ENCODE measurements around the gene IMMP2L. TPM values are rescaled to one million over a fixed set of nuclear protein-coding genes. Genes with fewer than 3 reads are reported as not detected.

IMMP2L gene
- total RNA-seq, 4 donors from 2014 or later: 2.6 to 69.1 (median 34.7) TPM

DNA sequence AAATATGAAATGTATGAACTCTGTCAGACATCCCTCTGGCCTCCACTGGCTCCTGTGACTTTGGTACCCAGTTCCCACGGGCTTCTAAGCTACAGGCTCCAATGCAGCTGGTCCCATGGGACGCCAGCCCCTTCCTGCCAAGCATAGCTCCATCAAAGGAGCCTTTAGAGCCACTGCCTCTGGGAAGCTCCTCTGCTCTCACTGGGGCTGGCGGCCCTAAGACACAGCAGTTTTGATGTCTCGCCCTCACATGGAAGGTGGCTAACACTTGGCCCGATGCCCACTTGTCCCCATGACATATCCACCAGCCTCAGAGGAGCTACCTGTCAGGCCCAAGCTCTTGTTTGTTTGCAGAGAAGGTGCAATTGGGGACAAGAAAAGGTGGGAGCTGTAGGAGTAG lies 925.0 kb downstream of the IMMP2L start:
- no peak for TF ChIP-seq POLR2A (IDR thresholded peaks at IDR 0.05)
- TF ChIP-seq, protein P1, sequence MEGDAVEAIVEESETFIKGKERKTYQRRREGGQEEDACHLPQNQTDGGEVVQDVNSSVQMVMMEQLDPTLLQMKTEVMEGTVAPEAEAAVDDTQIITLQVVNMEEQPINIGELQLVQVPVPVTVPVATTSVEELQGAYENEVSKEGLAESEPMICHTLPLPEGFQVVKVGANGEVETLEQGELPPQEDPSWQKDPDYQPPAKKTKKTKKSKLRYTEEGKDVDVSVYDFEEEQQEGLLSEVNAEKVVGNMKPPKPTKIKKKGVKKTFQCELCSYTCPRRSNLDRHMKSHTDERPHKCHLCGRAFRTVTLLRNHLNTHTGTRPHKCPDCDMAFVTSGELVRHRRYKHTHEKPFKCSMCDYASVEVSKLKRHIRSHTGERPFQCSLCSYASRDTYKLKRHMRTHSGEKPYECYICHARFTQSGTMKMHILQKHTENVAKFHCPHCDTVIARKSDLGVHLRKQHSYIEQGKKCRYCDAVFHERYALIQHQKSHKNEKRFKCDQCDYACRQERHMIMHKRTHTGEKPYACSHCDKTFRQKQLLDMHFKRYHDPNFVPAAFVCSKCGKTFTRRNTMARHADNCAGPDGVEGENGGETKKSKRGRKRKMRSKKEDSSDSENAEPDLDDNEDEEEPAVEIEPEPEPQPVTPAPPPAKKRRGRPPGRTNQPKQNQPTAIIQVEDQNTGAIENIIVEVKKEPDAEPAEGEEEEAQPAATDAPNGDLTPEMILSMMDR (IDR thresholded peaks at IDR 0.05): no peak
- Histone ChIP-seq H3K9me3 (no peaks in the 10 kb centered on the region), H3K27me3 (no peaks in the 10 kb centered on the region), H3K4me1 (no peaks in the 10 kb centered on the region), H3K4me3 (no peak overlapping the region), H3K27ac (no peak overlapping the region), H3K36me3 (no peaks in the 10 kb centered on the region)
- DNase-seq: no peak
- intact Hi-C loops (cut with DNase I; ENCODE audit: low total_unique reads): no loop called here

DNA sequence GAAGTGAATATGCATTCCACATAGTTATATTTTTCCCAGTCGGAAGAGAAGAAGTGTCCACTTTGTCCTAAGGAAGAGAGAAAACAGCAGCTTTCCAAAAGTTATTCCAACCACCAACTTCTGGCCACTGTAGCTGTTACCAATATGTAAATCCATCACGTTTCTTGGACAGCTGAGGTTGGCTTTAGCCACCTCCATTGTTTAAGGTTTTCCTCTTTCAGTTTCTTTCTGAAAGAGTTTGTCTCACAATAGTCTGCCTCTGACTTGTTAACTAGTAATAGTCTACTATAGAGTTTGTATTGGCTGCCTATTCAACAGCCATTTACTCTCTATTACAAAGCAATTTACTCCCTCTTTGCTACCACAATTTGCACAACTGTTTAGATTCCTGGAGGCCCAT lies 929.0 kb downstream of the IMMP2L start:
- TF ChIP-seq POLR2A (IDR thresholded peaks at IDR 0.05): no peak
- TF ChIP-seq, protein P1 (IDR thresholded peaks at IDR 0.05): no peak
- H3K36me3 ChIP-seq: no peaks in the 10 kb centered on the region
- H3K4me3 ChIP-seq: no peak overlapping the region
- intact Hi-C loops (cut with DNase I; ENCODE audit: low total_unique reads): no loop called here
- H3K27me3 ChIP-seq: no peaks in the 10 kb centered on the region
- no peak overlapping the region for H3K27ac ChIP-seq
- DNase-seq: no peak
- no peaks in the 10 kb centered on the region for H3K4me1 ChIP-seq
- no peaks in the 10 kb centered on the region for H3K9me3 ChIP-seq

DNA sequence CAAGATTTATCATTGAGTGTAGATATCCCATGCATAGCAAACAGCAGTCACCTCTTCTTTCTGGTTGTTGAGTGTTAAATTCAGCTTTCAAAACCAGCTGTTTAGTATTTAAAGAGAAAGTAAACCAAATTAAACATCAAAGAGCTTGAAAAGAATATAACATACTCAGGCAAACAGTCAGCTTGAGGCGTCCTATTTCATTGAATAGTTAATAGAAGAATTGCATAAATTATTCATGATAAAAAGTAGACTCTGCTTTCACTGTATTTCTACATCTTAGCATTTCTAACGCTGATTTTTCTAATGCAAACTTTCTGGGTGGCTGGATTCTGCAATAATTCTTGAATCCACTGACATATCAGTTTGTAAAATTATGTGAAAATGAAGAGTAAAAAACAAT lies 935.9 kb downstream of the IMMP2L start:
- no peak for DNase-seq
- H3K36me3 ChIP-seq: no peaks in the 10 kb centered on the region
- TF ChIP-seq POLR2A (IDR thresholded peaks at IDR 0.05): no peak
- TF ChIP-seq, protein P1 (IDR thresholded peaks at IDR 0.05): no peak
- intact Hi-C loops (cut with DNase I; ENCODE audit: low total_unique reads): no loop called here
- H3K4me3 ChIP-seq: no peak overlapping the region
- no peak overlapping the region for H3K27ac ChIP-seq
- H3K9me3 ChIP-seq: no peaks in the 10 kb centered on the region
- H3K27me3 ChIP-seq: no peaks in the 10 kb centered on the region
- no peaks in the 10 kb centered on the region for H3K4me1 ChIP-seq

DNA sequence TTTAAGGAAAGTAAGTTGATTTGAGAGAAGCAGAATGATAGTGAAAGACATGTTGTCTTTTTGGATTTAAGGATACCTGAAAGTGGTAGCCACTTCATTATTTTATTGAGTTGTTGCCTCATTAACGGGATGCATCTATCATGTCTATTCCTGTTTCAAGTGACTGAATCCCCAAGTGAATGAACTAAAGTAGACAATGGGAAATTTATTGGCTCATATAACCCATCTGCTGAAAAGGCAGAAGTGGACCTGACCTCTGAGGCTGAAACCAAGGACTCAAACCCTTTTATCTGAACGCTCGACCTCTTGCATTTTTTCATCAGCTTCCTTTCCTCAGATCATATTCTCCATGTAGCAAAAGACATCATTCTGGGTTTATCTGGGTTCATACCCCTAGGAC lies 937.0 kb downstream of the IMMP2L start:
- Histone ChIP-seq H3K27me3 (no peaks in the 10 kb centered on the region), H3K4me1 (no peaks in the 10 kb centered on the region), H3K4me3 (no peak overlapping the region), H3K36me3 (no peaks in the 10 kb centered on the region), H3K9me3 (no peaks in the 10 kb centered on the region), H3K27ac (no peak overlapping the region)
- no peak for TF ChIP-seq POLR2A (IDR thresholded peaks at IDR 0.05)
- TF ChIP-seq, protein P1 (IDR thresholded peaks at IDR 0.05): no peak
- DNase-seq: no peak
- intact Hi-C loops (cut with DNase I; ENCODE audit: low total_unique reads): no loop called here

DNA sequence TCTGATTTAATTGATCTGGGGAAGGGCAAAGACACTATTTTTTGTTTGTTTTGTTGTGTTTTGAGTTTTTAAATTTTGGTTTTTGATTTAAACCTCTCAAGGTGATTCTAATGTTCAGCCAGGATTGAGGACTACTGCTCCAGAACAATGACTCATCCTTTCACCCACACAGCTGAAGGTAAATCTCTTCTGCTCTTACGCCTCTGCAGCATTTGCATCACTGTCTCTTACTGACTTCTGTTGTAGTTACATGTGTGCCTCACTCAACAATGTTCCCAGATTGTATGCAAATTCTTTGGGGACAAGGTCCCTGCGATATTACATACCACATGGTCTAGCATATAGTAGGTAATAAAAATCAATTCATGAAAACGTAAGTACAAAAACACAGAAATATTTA lies 938.9 kb downstream of the IMMP2L start:
- Histone ChIP-seq H3K4me1 (no peaks in the 10 kb centered on the region), H3K9me3 (no peaks in the 10 kb centered on the region), H3K27me3 (no peaks in the 10 kb centered on the region), H3K4me3 (no peak overlapping the region), H3K36me3 (no peaks in the 10 kb centered on the region), H3K27ac (no peak overlapping the region)
- TF ChIP-seq, protein P1 (IDR thresholded peaks at IDR 0.05): no peak
- TF ChIP-seq POLR2A (IDR thresholded peaks at IDR 0.05): no peak
- intact Hi-C loops (cut with DNase I; ENCODE audit: low total_unique reads): no loop called here
- no peak for DNase-seq

All from uterus (tissue), 4 donors.